ENCODE data around the gene MLEC. TPM values are rescaled to one million over a fixed set of nuclear protein-coding genes. Genes with fewer than 3 reads are reported as not detected.

MLEC gene
- total and polyA plus RNA-seq, 2 of the 13 experiments (the other 11 are each of a cell fraction or from before 2014, with no cell fraction given): 49.8 to 156 TPM

DNA sequence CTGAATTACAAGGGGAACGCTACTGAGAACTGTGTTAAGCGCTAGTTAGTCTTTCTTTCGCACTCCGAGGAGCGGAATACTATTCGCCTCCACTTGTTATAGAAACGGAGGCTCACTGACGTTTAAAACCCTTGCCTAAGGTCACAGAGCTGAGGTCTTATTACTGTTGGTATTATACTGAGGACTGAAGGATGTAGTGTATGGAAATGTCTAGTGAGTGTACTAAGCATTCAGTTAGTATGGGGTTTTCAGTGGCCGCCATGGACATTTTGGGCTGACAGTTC lies 39.5 kb downstream of the MLEC start:
- H2AFZ ChIP-seq (ENCODE audit: low read length): no peak overlapping the region
- H3K79me2 ChIP-seq (ENCODE audit: insufficient read depth, low read length): peaks cover 8% of the 10 kb centered on the region
- peak overlapping the region; percentile 84 for H3K9ac ChIP-seq (ENCODE audit: insufficient read depth, low read depth, low read length)
- FAIRE-seq: no peak
- peak overlapping the region; percentile 72 for H3K27ac ChIP-seq (ENCODE audit: extremely low read length, insufficient read depth, low read length)
- H3K4me3 ChIP-seq (replicated peaks in 1 of 3; ENCODE audit: insufficient read depth in 1 of 3, low read depth in 2 of 3, low read length in 3 of 3): peak overlapping the region; percentile 68 to 85 (median 80); a peak in 5 of 6 replicates
- no peaks in the 10 kb centered on the region for H3K9me3 ChIP-seq (ENCODE audit: low read length)
- peak overlapping the region; percentile 92 for H3K4me2 ChIP-seq (ENCODE audit: low read depth, low read length)
- H3K27me3 ChIP-seq (ENCODE audit: control insufficient read depth in 1 of 2, insufficient read depth in 2 of 2, low read length in 2 of 2): no peaks in the 10 kb centered on the region
- intact Hi-C loops (cut with micrococcal nuclease; ENCODE audit: unreplicated experiment) (no loop called here), in situ Hi-C loops (cut with HindIII; ENCODE audit: extremely low pct_ligation_motif_present, low pct_unique_long_range_greater_than_20kb) (no loop called here)
- ChIA-PET CTCF (ENCODE audit: low intra/inter-chr PET ratio, low total read pairs) (no interaction called here), POLR2A (no interaction called here)
- TF ChIP-seq ZBTB3 (CRISPR knock-in tag; IDR thresholded peaks at IDR 0.05; ENCODE audit: borderline replicate concordance, low read depth) (0 out of 2 replicates have a peak, but pooled peaks have one; percentile 13), IKZF1 (IDR thresholded peaks at IDR 0.05) (no peak), ZNF468 (CRISPR knock-in tag; IDR thresholded peaks at IDR 0.05) (no peak), ZSCAN21 (CRISPR knock-in tag; IDR thresholded peaks at IDR 0.05; ENCODE audit: borderline replicate concordance) (no peak), MXI1 (IDR thresholded peaks at IDR 0.05; ENCODE audit: borderline replicate concordance, low read depth, low read length) (no peak), POLR2G (IDR thresholded peaks at IDR 0.05; ENCODE audit: low read depth, low read length) (no peak), ZNF737 (CRISPR knock-in tag; IDR thresholded peaks at IDR 0.05; ENCODE audit: borderline replicate concordance) (no peak)
- TF ChIP-seq, protein P1, sequence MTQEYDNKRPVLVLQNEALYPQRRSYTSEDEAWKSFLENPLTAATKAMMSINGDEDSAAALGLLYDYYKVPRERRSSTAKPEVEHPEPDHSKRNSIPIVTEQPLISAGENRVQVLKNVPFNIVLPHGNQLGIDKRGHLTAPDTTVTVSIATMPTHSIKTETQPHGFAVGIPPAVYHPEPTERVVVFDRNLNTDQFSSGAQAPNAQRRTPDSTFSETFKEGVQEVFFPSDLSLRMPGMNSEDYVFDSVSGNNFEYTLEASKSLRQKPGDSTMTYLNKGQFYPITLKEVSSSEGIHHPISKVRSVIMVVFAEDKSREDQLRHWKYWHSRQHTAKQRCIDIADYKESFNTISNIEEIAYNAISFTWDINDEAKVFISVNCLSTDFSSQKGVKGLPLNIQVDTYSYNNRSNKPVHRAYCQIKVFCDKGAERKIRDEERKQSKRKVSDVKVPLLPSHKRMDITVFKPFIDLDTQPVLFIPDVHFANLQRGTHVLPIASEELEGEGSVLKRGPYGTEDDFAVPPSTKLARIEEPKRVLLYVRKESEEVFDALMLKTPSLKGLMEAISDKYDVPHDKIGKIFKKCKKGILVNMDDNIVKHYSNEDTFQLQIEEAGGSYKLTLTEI (CRISPR knock-in tag; conservative IDR thresholded peaks at IDR 0.05): no peak
- TF ChIP-seq, protein P2, sequence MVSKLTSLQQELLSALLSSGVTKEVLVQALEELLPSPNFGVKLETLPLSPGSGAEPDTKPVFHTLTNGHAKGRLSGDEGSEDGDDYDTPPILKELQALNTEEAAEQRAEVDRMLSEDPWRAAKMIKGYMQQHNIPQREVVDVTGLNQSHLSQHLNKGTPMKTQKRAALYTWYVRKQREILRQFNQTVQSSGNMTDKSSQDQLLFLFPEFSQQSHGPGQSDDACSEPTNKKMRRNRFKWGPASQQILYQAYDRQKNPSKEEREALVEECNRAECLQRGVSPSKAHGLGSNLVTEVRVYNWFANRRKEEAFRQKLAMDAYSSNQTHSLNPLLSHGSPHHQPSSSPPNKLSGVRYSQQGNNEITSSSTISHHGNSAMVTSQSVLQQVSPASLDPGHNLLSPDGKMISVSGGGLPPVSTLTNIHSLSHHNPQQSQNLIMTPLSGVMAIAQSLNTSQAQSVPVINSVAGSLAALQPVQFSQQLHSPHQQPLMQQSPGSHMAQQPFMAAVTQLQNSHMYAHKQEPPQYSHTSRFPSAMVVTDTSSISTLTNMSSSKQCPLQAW (CRISPR knock-in tag; IDR thresholded peaks at IDR 0.05): 0 out of 2 replicates have a peak, but pooled peaks have one; percentile 16
- TF ChIP-seq, protein P3, sequence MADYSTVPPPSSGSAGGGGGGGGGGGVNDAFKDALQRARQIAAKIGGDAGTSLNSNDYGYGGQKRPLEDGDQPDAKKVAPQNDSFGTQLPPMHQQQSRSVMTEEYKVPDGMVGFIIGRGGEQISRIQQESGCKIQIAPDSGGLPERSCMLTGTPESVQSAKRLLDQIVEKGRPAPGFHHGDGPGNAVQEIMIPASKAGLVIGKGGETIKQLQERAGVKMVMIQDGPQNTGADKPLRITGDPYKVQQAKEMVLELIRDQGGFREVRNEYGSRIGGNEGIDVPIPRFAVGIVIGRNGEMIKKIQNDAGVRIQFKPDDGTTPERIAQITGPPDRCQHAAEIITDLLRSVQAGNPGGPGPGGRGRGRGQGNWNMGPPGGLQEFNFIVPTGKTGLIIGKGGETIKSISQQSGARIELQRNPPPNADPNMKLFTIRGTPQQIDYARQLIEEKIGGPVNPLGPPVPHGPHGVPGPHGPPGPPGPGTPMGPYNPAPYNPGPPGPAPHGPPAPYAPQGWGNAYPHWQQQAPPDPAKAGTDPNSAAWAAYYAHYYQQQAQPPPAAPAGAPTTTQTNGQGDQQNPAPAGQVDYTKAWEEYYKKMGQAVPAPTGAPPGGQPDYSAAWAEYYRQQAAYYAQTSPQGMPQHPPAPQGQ (CRISPR knock-in tag; IDR thresholded peaks at IDR 0.05; ENCODE audit: borderline replicate concordance): no peak
- DNase-seq (ENCODE audit: low spot score): no peak
- TSS peak; percentile 41 for BruUV-seq (replicated peaks)
- peaks cover 29% of the 10 kb centered on the region for H3K4me1 ChIP-seq (ENCODE audit: insufficient read depth, low read length)
- peaks cover 10 to 27% of the 10 kb centered on the region in 2 experiments for H3K36me3 ChIP-seq (replicated peaks in 1 of 2; ENCODE audit: control insufficient read depth in 1 of 2, insufficient read depth in 2 of 2, low read length in 2 of 2)
- no peaks in the 10 kb centered on the region for H4K20me1 ChIP-seq (ENCODE audit: insufficient read depth, low read length)
- ATAC-seq: no peak
- 79% methylated on average over 9 of the region's 9 CpGs for WGBS (ENCODE audit: low lambda C conversion rate)
